AG09319 (cell line): Measurements from ENCODE around the gene MED15.

Source experiments
- DNase-seq: peaks from one replicate; pipeline ENCODE4 v3.0.0-alpha.2; 2010; ENCODE audit warnings: low read depth; ENCODE audit errors: extremely low read depth
- CTCF ChIP-seq: IDR thresholded peaks from 2 replicates; pipeline ENCODE4 v1.5.1; 2011; ENCODE audit warnings: low read depth, mild to moderate bottlenecking, inconsistent platforms, low read length, moderate library complexity

MED15 gene

GRCh38 chr22:20562607-20563465 is 55.4 kb downstream of the MED15 start:
- no peak for DNase-seq
- no peak for TF ChIP-seq CTCF

GRCh38 chr22:20563466-20563906 is 56.1 kb downstream of the MED15 start:
- DNase-seq = no peak
- no peak for TF ChIP-seq CTCF

- no peak for TF ChIP-seq CTCF
- no peak for DNase-seq
Observed at GRCh38 chr22:20563941-20564371, 56.5 kb downstream of the MED15 start.

GRCh38 chr22:20565079-20565734 is 57.8 kb downstream of the MED15 start:
- TF ChIP-seq CTCF = no peak
- no peak for DNase-seq

GRCh38 chr22:20565761-20566160 is 58.4 kb downstream of the MED15 start:
- DNase-seq = no peak
- no peak for TF ChIP-seq CTCF

GRCh38 chr22:20566420-20567260 is 59.2 kb downstream of the MED15 start:
- DNase-seq = peak; percentile 71
- TF ChIP-seq CTCF = no peak

GRCh38 chr22:20567371-20567847 is 60.0 kb downstream of the MED15 start:
- no peak for TF ChIP-seq CTCF
- no peak for DNase-seq
